ENCODE data around the gene FAM162A. TPM values are rescaled to one million over a fixed set of nuclear protein-coding genes. Genes with fewer than 3 reads are reported as not detected.

Gene FAM162A
- total RNA-seq, 4 donors from 2014 or later, result 9.9 to 24.2 (median 17.8) TPM

- no peak for DNase-seq
- TF ChIP-seq CTCF (IDR thresholded peaks at IDR 0.05), result no peak
- TF ChIP-seq POLR2A (IDR thresholded peaks at IDR 0.05), result no peak
- no peaks in the 10 kb centered on the region for H3K27me3 ChIP-seq
- H3K4me3 ChIP-seq, result no peak overlapping the region
- peak overlapping the region in 2 of 4 donors; percentile 53 to 76 for H3K27ac ChIP-seq
- no peaks in the 10 kb centered on the region for H3K9me3 ChIP-seq
- H3K36me3 ChIP-seq, result peaks cover 0 to 7% (median 0%) of the 10 kb centered on the region in 3 donors
- peaks cover 0 to 13% (median 0%) of the 10 kb centered on the region in 4 donors for H3K4me1 ChIP-seq
Measured at GRCh38 chr3:122366379-122366749, 17.6 kb upstream of the FAM162A start.

GRCh38 chr3:122374034-122374433, 9.9 kb upstream of the FAM162A start:
- no peak for DNase-seq
- no peaks in the 10 kb centered on the region for H3K9me3 ChIP-seq
- no peaks in the 10 kb centered on the region for H3K4me1 ChIP-seq
- peaks cover 0 to 4% (median 0%) of the 10 kb centered on the region in 3 donors for H3K36me3 ChIP-seq
- H3K27ac ChIP-seq, result no peak overlapping the region
- H3K4me3 ChIP-seq, result no peak overlapping the region
- TF ChIP-seq CTCF (IDR thresholded peaks at IDR 0.05), result no peak
- no peak for TF ChIP-seq POLR2A (IDR thresholded peaks at IDR 0.05)
- no peaks in the 10 kb centered on the region for H3K27me3 ChIP-seq

GRCh38 chr3:122377975-122378374, 6.0 kb upstream of the FAM162A start:
- no peak for DNase-seq
- H3K36me3 ChIP-seq, result no peaks in the 10 kb centered on the region
- H3K4me1 ChIP-seq, result peaks cover 0 to 11% (median 0%) of the 10 kb centered on the region in 4 donors
- no peaks in the 10 kb centered on the region for H3K27me3 ChIP-seq
- H3K4me3 ChIP-seq, result no peak overlapping the region
- no peak overlapping the region for H3K27ac ChIP-seq
- H3K9me3 ChIP-seq, result no peaks in the 10 kb centered on the region
- TF ChIP-seq POLR2A (IDR thresholded peaks at IDR 0.05) (no peak), CTCF (IDR thresholded peaks at IDR 0.05) (no peak)

- Histone ChIP-seq H3K4me1 (peaks cover 0 to 27% (median 0%) of the 10 kb centered on the region in 4 donors), H3K36me3 (no peaks in the 10 kb centered on the region), H3K27me3 (no peaks in the 10 kb centered on the region), H3K27ac (peak within 1 kb of the TSS; percentile 80 to 92 (median 86)), H3K9me3 (no peaks in the 10 kb centered on the region), H3K4me3 (peak within 1 kb of the TSS; percentile 60 to 89 (median 74))
- peak; percentile 87 to 94 (median 90) for DNase-seq
- TF ChIP-seq CTCF (IDR thresholded peaks at IDR 0.05) (peak in 1 of 6 experiments; percentile 3), POLR2A (IDR thresholded peaks at IDR 0.05) (peak in 1 of 2 donors; percentile 65)
Measured at GRCh38 chr3:122382888-122383666, 905 bp upstream of the FAM162A start, which contains the start of gene MIX23. MIX23 (minus strand) TSS chr3:122383231; CDS start chr3:122383224, 7 bp downstream.

GRCh38 chr3:122387709-122388108, 3.7 kb downstream of the FAM162A start:
- H3K27ac ChIP-seq, result no peak overlapping the region
- no peak overlapping the region for H3K4me3 ChIP-seq
- no peak for DNase-seq
- TF ChIP-seq CTCF (IDR thresholded peaks at IDR 0.05), result no peak
- no peak for TF ChIP-seq POLR2A (IDR thresholded peaks at IDR 0.05)
- H3K4me1 ChIP-seq, result peaks cover 0 to 18% (median 0%) of the 10 kb centered on the region in 4 donors
- no peaks in the 10 kb centered on the region for H3K27me3 ChIP-seq
- H3K9me3 ChIP-seq, result no peaks in the 10 kb centered on the region
- no peaks in the 10 kb centered on the region for H3K36me3 ChIP-seq

All from Peyer's patch (tissue), 4 donors.